Muscle layer of duodenum (tissue), 2 donors: ENCODE results near the gene DSCAML1.

Experiments
- H3K27ac ChIP-seq: one replicate; pipeline ENCODE4 v1.7.0; 2013; ENCODE audit warnings: mild to moderate bottlenecking, low read length
- H3K27me3 ChIP-seq: one replicate; pipeline ENCODE4 v1.7.0; 2013; ENCODE audit warnings: low read depth, mild to moderate bottlenecking, control low read depth, low read length
- H3K36me3 ChIP-seq, 2 donors: one replicate each; pipeline ENCODE4 v1.7.0; 2013; ENCODE audit warnings: low read length in 2 of 2, control low read depth in 1 of 2, mild to moderate bottlenecking in 1 of 2; ENCODE audit not compliant: insufficient read depth in 2 of 2, control insufficient read depth in 1 of 2
- H3K4me1 ChIP-seq, 2 donors: one replicate each; pipeline ENCODE4 v1.7.0; 2013; ENCODE audit warnings: low read length in 2 of 2, mild to moderate bottlenecking in 2 of 2, control low read depth in 1 of 2, moderate library complexity in 1 of 2; ENCODE audit not compliant: insufficient read depth in 2 of 2, control insufficient read depth in 1 of 2
- H3K4me3 ChIP-seq, 2 donors: one replicate each; pipeline ENCODE4 v1.7.0; 2013; ENCODE audit warnings: low read length in 2 of 2, low read depth in 1 of 2, mild to moderate bottlenecking in 1 of 2
- H3K9me3 ChIP-seq, 2 donors: one replicate each; pipeline ENCODE4 v1.7.0; 2013; ENCODE audit warnings: low read length in 2 of 2, control low read depth in 1 of 2, mild to moderate bottlenecking in 1 of 2; ENCODE audit not compliant: control insufficient read depth in 1 of 2
- donor health status: healthy.

The DSCAML1 gene

DNA sequence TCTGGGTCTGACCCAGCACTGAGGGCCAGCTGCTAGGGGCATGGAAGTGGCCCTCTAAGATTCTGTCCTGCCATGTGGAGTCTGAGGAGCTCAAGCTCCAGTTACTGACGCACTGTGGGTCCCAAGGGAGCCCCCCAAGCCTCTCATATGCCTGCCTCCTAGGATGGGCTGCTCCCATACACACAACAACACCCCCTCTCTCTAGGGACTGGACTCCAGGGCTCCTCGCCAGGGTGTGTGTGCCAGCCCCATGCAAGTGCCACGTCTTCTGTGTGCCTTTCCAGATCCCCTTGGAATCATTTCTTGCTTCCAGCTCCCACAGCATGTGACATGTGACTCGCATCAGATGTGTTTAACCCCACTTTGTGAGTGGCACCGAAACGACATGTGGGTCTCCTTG is 234.9 kb downstream of the DSCAML1 start:
- H3K4me1 ChIP-seq, result no peaks in the 10 kb centered on the region
- H3K27ac ChIP-seq, result no peak overlapping the region
- H3K9me3 ChIP-seq, result no peaks in the 10 kb centered on the region
- H3K36me3 ChIP-seq, result no peaks in the 10 kb centered on the region
- no peak overlapping the region for H3K4me3 ChIP-seq
- no peaks in the 10 kb centered on the region for H3K27me3 ChIP-seq

DNA sequence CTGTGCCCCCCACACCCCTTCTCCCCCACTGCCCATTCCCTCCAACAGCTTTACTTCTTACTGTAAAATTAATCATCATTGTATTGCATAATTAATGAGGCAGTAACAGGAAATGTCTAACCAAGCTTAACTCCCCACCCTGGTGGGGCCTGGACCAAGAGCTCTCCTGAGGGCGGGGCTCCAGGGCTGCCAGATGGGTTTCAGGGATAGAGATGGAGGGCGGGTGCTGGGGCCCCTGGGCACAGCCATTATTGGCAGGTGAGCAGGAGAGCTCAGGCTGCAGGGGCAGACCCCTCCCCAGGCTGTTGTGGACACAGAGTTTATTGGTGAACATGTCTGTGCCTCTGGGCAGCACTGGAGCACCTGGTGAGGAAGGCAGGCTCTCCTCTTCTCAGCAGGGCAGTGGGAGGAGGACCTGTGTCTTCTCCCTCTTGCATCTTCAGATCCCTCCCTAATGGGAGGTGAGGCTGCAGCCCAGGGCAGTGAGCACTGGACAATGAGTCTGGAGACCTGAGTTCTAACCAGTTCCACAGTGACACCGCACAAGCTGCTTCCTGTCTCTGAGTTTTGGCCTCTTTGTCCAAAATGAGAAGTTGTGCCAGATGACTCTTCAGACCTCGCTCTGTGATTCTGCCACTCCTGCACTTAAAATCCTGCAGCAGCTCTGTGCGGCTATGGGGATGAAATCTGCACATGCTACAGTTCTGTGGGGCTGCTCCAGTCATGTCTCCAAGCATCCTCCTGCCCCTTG is 236.1 kb downstream of the DSCAML1 start:
- no peaks in the 10 kb centered on the region for H3K9me3 ChIP-seq
- H3K27ac ChIP-seq, result no peak overlapping the region
- no peak overlapping the region for H3K4me3 ChIP-seq
- H3K36me3 ChIP-seq, result no peaks in the 10 kb centered on the region
- H3K27me3 ChIP-seq, result no peaks in the 10 kb centered on the region
- H3K4me1 ChIP-seq, result no peaks in the 10 kb centered on the region

DNA sequence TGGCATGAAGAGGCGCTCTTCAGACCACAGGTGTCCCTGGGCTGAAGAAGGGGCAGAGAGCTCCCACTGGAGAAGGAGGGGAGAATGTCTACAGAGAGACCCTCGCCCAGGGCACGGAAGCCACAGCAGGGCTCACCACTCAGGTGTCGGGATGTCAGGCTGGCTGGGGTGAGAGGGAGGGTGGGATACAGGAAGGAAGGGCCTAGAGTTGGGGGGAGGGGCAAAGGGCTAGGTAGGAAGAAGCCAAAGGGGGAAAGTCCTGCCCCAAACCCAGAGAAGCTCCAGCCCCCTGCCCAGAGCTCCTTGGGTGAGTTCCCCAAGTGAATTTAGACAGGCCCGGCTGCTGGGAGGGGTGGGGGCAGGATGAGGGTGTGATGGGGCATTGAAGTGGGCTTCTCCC is 237.3 kb downstream of the DSCAML1 start:
- no peaks in the 10 kb centered on the region for H3K9me3 ChIP-seq
- no peaks in the 10 kb centered on the region for H3K27me3 ChIP-seq
- H3K4me1 ChIP-seq, result no peaks in the 10 kb centered on the region
- no peak overlapping the region for H3K27ac ChIP-seq
- no peaks in the 10 kb centered on the region for H3K36me3 ChIP-seq
- H3K4me3 ChIP-seq, result no peak overlapping the region

DNA sequence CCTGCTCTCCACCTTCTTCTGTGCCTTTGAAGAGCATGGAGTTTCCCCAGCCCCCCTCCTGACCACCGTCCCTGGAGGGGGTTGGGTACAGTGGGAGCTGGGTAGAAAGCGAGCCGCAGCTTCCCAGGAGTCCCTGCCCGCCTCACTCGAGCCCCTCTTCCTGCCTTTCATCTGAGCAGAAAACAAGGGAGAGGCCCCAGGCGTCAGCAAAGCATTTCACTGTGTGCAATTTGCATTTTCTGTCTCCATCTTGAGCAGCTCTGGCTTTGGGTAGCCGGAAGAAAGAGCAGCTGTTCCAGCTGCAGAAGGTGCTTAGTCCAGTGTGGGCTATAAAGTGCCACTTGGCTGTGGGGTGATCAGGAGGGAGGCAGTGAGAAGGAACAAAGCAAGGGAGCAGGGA is 239.7 kb downstream of the DSCAML1 start:
- Histone ChIP-seq H3K4me3 (no peak overlapping the region), H3K9me3 (no peaks in the 10 kb centered on the region), H3K27me3 (no peaks in the 10 kb centered on the region), H3K36me3 (no peaks in the 10 kb centered on the region), H3K27ac (no peak overlapping the region), H3K4me1 (no peaks in the 10 kb centered on the region)

DNA sequence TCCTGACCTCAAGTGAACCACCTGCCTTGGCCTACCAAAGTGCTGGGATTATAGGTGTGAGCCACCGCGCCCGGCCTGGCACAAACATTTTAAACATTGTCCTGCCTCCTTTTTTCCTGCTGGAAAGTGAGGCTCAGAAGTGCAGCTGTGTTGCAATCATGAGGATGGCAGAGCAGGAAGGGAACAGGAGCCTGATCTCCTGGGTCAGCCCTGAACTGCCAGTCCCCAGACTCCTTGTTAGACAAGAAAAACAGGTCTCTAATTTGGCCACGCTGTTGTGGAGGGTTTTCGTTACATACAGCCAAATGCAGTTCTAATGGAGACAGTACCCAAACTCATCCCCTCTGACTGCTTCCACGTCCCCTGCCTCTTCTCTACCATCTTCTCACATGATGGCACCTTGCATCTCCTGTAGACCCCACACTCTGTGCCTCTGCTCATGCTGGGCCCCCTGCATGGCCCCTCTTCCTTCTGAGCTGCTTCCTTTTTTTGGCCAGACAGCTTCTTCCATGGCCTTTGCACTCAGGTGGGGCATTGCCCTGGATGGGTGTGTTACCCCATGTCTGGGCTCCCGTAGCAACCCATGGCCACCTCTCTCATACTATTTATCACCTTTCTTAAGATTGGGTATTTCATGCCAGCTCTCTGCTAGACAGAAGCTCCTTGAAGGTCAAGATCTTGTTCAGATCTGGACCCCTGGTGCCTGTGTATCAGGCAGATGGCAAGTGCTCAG is 242.2 kb downstream of the DSCAML1 start:
- H3K9me3 ChIP-seq, result no peaks in the 10 kb centered on the region
- no peaks in the 10 kb centered on the region for H3K4me1 ChIP-seq
- H3K4me3 ChIP-seq, result no peak overlapping the region
- H3K27ac ChIP-seq, result no peak overlapping the region
- no peaks in the 10 kb centered on the region for H3K36me3 ChIP-seq
- H3K27me3 ChIP-seq, result no peaks in the 10 kb centered on the region

DNA sequence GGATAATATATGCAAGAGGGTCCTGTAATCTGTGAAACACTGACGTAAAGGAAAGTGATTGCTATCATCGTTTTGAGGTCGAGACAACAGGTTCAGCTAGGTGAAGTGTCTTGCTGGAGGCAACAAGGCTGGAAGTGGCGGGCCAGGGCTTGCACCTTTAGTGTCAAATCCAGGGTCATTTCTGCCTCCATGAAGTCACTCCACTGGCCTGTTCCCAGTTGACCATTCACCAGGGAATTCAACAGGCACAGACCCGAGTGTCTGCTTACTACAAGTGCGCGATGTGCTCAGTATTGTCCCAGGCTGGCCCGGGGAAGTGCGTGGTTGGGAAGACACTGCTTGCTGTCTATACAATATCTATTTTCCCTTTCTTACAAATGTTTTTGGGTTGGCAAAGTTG is 244.4 kb downstream of the DSCAML1 start:
- Histone ChIP-seq H3K36me3 (no peaks in the 10 kb centered on the region), H3K4me1 (no peaks in the 10 kb centered on the region), H3K9me3 (no peaks in the 10 kb centered on the region), H3K4me3 (no peak overlapping the region), H3K27me3 (no peaks in the 10 kb centered on the region), H3K27ac (no peak overlapping the region)

DNA sequence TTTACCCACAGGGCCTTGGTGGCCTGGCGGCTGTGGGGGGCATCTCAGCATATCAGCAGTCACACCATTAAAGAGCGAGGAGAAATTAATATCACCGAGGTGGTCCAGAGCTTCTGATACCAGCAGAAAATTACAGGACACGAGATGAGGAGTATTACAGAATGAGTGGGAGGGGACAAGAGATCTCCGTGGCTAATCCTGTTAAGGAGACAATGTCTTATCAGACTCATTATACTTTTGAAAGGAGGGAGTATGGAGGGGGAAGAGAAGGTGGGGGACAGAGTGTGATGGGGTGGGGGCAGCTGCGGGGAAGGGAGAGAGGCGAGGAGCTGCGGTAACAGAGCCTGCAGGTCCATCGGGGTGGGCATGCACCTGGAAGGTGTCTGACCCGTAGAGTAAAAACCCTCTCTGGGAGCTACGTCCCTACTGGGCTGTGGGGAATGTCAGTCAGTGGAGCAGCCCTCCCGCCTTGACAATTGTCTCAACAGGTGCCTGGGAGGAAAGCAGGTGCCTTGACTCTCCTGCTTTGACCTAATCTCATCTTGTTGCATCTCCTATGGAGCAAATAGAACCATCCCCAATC is 245.2 kb downstream of the DSCAML1 start:
- no peaks in the 10 kb centered on the region for H3K9me3 ChIP-seq
- H3K4me1 ChIP-seq, result no peaks in the 10 kb centered on the region
- H3K27me3 ChIP-seq, result no peaks in the 10 kb centered on the region
- no peak overlapping the region for H3K4me3 ChIP-seq
- H3K36me3 ChIP-seq, result no peaks in the 10 kb centered on the region
- H3K27ac ChIP-seq, result no peak overlapping the region

DNA sequence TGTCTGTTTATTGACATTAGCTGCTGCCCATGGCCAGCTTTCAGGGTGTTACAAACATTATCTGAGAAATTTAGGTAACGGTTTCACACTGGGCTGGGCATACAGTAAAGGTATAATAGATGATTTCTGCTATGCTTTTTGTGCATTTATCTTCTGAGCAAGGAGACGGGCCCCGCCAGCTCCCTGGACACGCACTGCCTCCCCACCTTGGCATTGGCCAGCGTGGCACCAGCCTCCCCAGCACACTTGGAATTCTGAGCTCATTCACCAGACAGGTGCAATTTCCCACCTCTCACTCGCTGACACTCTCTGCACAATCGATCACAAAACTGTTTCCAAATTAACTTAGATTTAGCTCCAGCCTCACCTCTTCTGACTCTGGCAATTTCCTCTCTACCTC is 246.6 kb downstream of the DSCAML1 start:
- no peaks in the 10 kb centered on the region for H3K4me1 ChIP-seq
- H3K9me3 ChIP-seq, result no peaks in the 10 kb centered on the region
- no peak overlapping the region for H3K27ac ChIP-seq
- no peaks in the 10 kb centered on the region for H3K27me3 ChIP-seq
- H3K4me3 ChIP-seq, result no peak overlapping the region
- H3K36me3 ChIP-seq, result no peaks in the 10 kb centered on the region

DNA sequence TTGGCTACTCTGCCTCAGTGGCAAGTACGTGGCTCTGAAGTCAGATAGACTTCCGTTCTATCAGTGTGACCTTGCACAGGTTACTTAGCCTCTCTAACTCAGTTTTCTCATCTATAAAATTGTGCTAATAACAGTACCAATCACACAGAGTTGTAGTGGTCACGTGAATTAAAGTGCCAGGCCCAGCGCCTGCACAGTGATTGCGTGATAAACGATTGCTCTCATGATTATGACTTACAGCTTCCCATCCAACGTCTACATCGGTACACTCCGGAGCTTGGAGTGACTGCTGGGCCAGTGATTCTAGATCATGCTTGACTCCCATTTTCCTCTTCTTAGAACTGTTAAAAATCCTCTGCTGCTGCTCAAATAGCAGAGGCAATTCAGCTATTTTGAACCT is 247.6 kb downstream of the DSCAML1 start:
- Histone ChIP-seq H3K4me3 (no peak overlapping the region), H3K27ac (no peak overlapping the region), H3K27me3 (no peaks in the 10 kb centered on the region), H3K36me3 (no peaks in the 10 kb centered on the region), H3K9me3 (no peaks in the 10 kb centered on the region), H3K4me1 (no peaks in the 10 kb centered on the region)

DNA sequence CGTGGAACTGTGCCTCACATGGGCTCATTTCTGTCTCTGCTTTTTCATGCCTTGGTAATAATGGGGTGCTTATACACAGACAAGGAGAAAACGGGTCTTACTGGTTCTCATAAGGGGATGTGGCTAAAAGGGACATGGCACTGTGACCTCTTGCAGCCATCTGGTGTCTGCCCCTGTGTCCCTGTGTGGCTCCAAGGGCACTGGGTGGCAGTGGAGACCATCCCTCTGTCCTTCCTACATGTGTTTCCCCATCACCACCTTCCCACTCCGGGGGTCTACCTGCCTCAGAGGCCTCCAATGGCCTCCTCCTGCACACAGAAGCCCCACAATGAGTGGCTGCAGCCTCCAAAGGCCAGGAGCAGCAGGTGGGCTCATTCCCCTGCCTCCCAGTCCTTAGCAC is 248.1 kb downstream of the DSCAML1 start:
- H3K9me3 ChIP-seq, result no peaks in the 10 kb centered on the region
- no peaks in the 10 kb centered on the region for H3K36me3 ChIP-seq
- H3K4me1 ChIP-seq, result no peaks in the 10 kb centered on the region
- H3K27me3 ChIP-seq, result no peaks in the 10 kb centered on the region
- no peak overlapping the region for H3K4me3 ChIP-seq
- H3K27ac ChIP-seq, result no peak overlapping the region

DNA sequence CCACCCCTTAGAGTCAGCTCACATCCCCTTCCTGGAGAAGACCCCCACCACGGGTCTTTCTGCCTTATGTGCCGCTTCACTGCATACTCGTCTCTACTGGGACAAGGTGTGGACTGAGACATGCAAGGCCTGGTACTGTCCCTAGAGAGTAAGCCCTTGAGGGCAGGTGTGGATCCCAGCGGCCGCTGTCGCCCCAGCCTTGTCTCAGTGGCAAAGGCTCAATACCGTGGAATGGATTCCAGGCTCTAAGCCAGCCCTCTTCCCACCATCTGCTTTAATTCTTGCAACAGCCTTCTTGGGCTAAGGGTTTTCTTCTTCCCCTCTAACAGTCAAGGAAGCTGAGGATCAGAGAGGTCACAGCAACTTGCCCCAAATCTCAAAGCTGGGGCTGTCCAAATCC is 249.1 kb downstream of the DSCAML1 start:
- no peak overlapping the region for H3K4me3 ChIP-seq
- H3K27ac ChIP-seq, result no peak overlapping the region
- no peaks in the 10 kb centered on the region for H3K9me3 ChIP-seq
- no peaks in the 10 kb centered on the region for H3K27me3 ChIP-seq
- no peaks in the 10 kb centered on the region for H3K36me3 ChIP-seq
- H3K4me1 ChIP-seq, result no peaks in the 10 kb centered on the region
